Liver (tissue), 9 donors: Measurements from ENCODE around the gene SGMS1. TPM values are rescaled to one million over a fixed set of nuclear protein-coding genes. Genes with fewer than 3 reads are reported as not detected.
"Not testable (repeated sequence)": the region's sequence is repeated elsewhere in the genome, so short reads cannot be mapped to it uniquely, and the experiment has no call there.

Experiments used
- DNase-seq: peaks from one replicate; pipeline ENCODE4 v3.0.0-alpha.2; 2017; ENCODE audit warnings: low spot score
- H3K27ac ChIP-seq, 2 donors: one replicate each; pipeline ENCODE4 v1.7.0; 2013; ENCODE audit warnings: inconsistent platforms in 2 of 2, low read length in 2 of 2, control low read depth in 1 of 2, low read depth in 1 of 2, mild to moderate bottlenecking in 1 of 2
- H3K27me3 ChIP-seq, 4 donors: one replicate each; pipeline versions ENCODE4 v1.6.1 to v1.7.0; 2013; ENCODE audit warnings: low read length in 3 of 4, inconsistent platforms in 1 of 4, mild to moderate bottlenecking in 1 of 4, moderate library complexity in 1 of 4; ENCODE audit not compliant: control insufficient read depth in 4 of 4, insufficient read depth in 4 of 4
- H3K36me3 ChIP-seq, 4 donors: one replicate each; pipeline versions ENCODE4 v1.6.1 to v1.7.0; 2013; ENCODE audit warnings: low read length in 3 of 4, mild to moderate bottlenecking in 3 of 4, low read depth in 1 of 4, moderate library complexity in 1 of 4; ENCODE audit not compliant: control insufficient read depth in 4 of 4, insufficient read depth in 3 of 4
- H3K4me1 ChIP-seq, 4 donors: one replicate each; pipeline versions ENCODE4 v1.6.1 to v1.7.0; 2013; ENCODE audit warnings: low read length in 3 of 4, mild to moderate bottlenecking in 3 of 4, moderate library complexity in 1 of 4; ENCODE audit not compliant: control insufficient read depth in 4 of 4, insufficient read depth in 4 of 4
- H3K4me3 ChIP-seq, 3 donors: one replicate each; pipeline versions ENCODE4 v1.6.1 to v1.7.0; 2013; ENCODE audit warnings: low read length in 3 of 3, control low read depth in 1 of 3, low read depth in 1 of 3, mild to moderate bottlenecking in 1 of 3
- H3K9ac ChIP-seq, 2 donors: one replicate each; pipeline ENCODE4 v1.7.0; 2013; ENCODE audit warnings: low read length in 2 of 2, mild to moderate bottlenecking in 2 of 2, moderate library complexity in 2 of 2, control low read depth in 1 of 2, low read depth in 1 of 2
- H3K9me3 ChIP-seq, 4 donors: one replicate each; pipeline versions ENCODE4 v1.6.1 to v1.7.0; 2013; ENCODE audit warnings: low read length in 3 of 4; ENCODE audit not compliant: control insufficient read depth in 4 of 4
- FOXA1 ChIP-seq: IDR thresholded peaks from 2 replicates; pipeline ENCODE4 v1.6.1; 2016; ENCODE audit warnings: antibody characterized with exemption
- FOXA2 ChIP-seq: IDR thresholded peaks from 2 replicates; pipeline ENCODE4 v1.6.1; 2016; ENCODE audit warnings: antibody characterized with exemption
- GABPA ChIP-seq, 2 donors: IDR thresholded peaks in 1 of 2; conservative IDR thresholded peaks in 1 of 2; 2 replicates each; pipeline ENCODE4 v1.6.1; 2016; ENCODE audit warnings: antibody characterized with exemption in 2 of 2, mild to moderate bottlenecking in 1 of 2, moderate library complexity in 1 of 2
- HNF4A ChIP-seq, 2 donors: conservative IDR thresholded peaks; 2 replicates each; pipeline ENCODE4 v1.6.1; 2016; ENCODE audit warnings: antibody characterized with exemption in 2 of 2, mild to moderate bottlenecking in 2 of 2
- NR2F2 ChIP-seq: IDR thresholded peaks from 2 replicates; pipeline ENCODE4 v1.6.1; 2016; ENCODE audit warnings: antibody characterized with exemption
- RXRA ChIP-seq, 2 donors: IDR thresholded peaks; 2 replicates each; pipeline ENCODE4 v1.6.1; 2017 to 2018; ENCODE audit warnings: antibody characterized with exemption in 2 of 2, mild to moderate bottlenecking in 1 of 2
- TAF1 ChIP-seq: conservative IDR thresholded peaks from 2 replicates; pipeline ENCODE4 v1.6.1; 2016; ENCODE audit warnings: antibody characterized with exemption, mild to moderate bottlenecking
- YY1 ChIP-seq: IDR thresholded peaks from 2 replicates; pipeline ENCODE4 v1.6.1; 2016; ENCODE audit warnings: antibody characterized with exemption, mild to moderate bottlenecking
- WGBS: extraction: QIAGEN DNeasy Blood & Tissue Kit; methylation state at CpG from one replicate; pipeline ENCODE4 v1.1.7; 2013; 5-methylcytosine and 5-hydroxymethylcytosine counted together
- polyA plus RNA-seq, 2 donors: library from polyadenylated mRNA; stranded (reverse) in 1 of 2; unstranded in 1 of 2; fragments of 200-250 nt in 1 of 2; fragments of >200 nt in 1 of 2; fragmentation: Nextera tagmentation in 1 of 2; extraction: Ambion mirVana in 1 of 2; gene quantifications; one replicate each; pipeline versions ENCODE4 v1.2.1 to v1.2.3, GENCODE V29; 2013 to 2015
- total RNA-seq, 2 donors: library from RNA; depleted of rRNA; stranded (reverse); fragments of >200 nt; gene quantifications; one replicate each; pipeline ENCODE4 v1.2.3, GENCODE V29; 2014
- TF ChIP-seq, protein P1 (sequence below): fragments of 150-350 bp; IDR thresholded peaks from 2 replicates; pipeline ENCODE4 v1.5.1; 2017; ENCODE audit warnings: improper control_type of control experiment, low read depth, low read length; ENCODE audit not compliant: missing input control
- donor health status: healthy.
- donor health status: healthy.
- donor health status: healthy.
- donor health status: healthy.
- donor health status: healthy.

Gene SGMS1
- total and polyA plus RNA-seq, 4 donors: 6.8 to 98.2 (median 21.1) TPM

DNA sequence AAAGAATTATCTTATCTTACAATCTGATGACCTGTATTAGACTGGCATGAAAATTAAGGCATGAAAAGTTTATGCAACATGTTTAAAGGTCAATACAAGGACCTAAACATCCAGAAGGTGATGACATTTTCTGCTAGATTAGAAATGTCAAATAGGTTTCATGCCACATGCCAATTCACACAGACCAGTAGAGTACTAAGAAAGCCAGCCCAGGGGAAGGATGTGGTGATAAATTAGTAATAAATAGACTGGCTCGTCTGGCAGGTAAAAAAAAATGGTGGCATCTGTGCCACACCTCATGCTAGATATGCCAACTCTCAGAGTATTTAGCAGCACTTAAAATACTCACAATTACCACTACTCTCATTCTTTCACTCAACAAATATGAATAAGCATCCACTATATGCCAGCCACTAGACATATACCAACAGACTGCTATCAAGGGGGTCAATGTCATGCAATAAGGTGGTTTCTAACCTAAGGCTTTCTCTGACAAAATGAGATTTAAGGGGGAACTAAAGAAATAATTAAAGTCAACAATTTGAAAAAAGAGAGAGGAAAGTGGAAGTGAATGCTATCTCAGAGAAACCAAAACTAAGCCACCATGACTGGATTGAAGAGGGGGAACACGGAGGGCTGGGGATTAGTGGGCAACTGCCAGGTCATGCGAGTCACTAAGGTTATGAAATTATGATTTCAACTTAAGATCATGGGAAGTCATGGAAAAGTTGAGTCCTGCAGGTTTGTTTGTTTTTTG lies 83.5 kb downstream of the SGMS1 start:
- Histone ChIP-seq H3K27ac (no peak overlapping the region), H3K9ac (no peak overlapping the region), H3K9me3 (no peaks in the 10 kb centered on the region), H3K4me1 (peaks cover 0 to 7% (median 3%) of the 10 kb centered on the region in 4 donors), H3K4me3 (no peak overlapping the region), H3K36me3 (no peaks in the 10 kb centered on the region), H3K27me3 (no peaks in the 10 kb centered on the region)
- no peak for DNase-seq
- peak; percentile 16 to 36 for TF ChIP-seq HNF4A (conservative IDR thresholded peaks at IDR 0.05)
- no peak for TF ChIP-seq TAF1
- no peak for TF ChIP-seq FOXA2
- 73% methylated on average over 3 of the region's 3 CpGs for WGBS

DNA sequence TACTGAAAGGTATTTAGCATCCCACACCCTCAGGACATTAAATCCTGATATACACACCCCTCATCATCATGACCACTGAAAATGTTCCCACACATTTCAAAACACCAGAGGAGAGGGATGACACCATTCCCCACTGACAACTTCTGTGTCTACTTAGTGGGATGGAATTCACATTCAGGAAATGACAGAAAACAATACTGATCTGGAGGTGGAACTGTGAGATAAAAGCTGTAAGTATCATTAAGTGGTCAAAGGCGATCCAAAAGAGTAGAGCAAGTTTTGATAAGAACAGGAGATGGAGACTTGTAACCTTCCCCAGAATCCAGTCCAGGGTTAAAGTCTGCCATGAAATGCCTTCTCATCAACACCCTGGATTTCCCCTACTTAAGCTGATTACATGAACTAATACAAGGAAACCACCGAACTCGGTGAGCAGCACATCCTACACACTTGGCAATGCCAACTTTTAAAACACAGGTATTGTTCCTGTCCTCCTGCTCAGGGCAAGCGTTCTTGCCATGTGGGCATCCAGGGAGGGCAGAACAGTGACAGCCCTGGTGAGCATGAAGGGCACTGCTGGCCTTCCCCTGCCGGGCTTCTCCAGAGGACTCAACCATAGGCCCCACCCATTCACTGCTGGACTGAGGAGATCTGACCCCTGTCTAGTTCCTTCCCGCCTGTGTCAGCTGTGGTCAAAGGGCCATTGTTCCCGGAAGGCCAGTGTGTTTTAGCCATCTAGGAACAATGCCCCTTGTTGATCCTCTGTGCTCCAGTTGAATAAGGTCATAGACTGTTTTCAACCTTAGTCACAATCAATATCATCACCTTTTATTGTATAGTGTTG lies 85.0 kb downstream of the SGMS1 start:
- H3K9ac ChIP-seq: no peak overlapping the region
- peaks cover 0 to 7% (median 3%) of the 10 kb centered on the region in 4 donors for H3K4me1 ChIP-seq
- no peaks in the 10 kb centered on the region for H3K36me3 ChIP-seq
- H3K9me3 ChIP-seq: no peaks in the 10 kb centered on the region
- DNase-seq: no peak
- WGBS: 66% methylated on average over 7 of the region's 7 CpGs
- no peaks in the 10 kb centered on the region for H3K27me3 ChIP-seq
- TF ChIP-seq NR2F2: peak; percentile 98
- TF ChIP-seq, protein P1, sequence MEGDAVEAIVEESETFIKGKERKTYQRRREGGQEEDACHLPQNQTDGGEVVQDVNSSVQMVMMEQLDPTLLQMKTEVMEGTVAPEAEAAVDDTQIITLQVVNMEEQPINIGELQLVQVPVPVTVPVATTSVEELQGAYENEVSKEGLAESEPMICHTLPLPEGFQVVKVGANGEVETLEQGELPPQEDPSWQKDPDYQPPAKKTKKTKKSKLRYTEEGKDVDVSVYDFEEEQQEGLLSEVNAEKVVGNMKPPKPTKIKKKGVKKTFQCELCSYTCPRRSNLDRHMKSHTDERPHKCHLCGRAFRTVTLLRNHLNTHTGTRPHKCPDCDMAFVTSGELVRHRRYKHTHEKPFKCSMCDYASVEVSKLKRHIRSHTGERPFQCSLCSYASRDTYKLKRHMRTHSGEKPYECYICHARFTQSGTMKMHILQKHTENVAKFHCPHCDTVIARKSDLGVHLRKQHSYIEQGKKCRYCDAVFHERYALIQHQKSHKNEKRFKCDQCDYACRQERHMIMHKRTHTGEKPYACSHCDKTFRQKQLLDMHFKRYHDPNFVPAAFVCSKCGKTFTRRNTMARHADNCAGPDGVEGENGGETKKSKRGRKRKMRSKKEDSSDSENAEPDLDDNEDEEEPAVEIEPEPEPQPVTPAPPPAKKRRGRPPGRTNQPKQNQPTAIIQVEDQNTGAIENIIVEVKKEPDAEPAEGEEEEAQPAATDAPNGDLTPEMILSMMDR: no peak
- peak overlapping the region in 1 of 2 donors; percentile 27 for H3K27ac ChIP-seq
- H3K4me3 ChIP-seq: no peak overlapping the region

DNA sequence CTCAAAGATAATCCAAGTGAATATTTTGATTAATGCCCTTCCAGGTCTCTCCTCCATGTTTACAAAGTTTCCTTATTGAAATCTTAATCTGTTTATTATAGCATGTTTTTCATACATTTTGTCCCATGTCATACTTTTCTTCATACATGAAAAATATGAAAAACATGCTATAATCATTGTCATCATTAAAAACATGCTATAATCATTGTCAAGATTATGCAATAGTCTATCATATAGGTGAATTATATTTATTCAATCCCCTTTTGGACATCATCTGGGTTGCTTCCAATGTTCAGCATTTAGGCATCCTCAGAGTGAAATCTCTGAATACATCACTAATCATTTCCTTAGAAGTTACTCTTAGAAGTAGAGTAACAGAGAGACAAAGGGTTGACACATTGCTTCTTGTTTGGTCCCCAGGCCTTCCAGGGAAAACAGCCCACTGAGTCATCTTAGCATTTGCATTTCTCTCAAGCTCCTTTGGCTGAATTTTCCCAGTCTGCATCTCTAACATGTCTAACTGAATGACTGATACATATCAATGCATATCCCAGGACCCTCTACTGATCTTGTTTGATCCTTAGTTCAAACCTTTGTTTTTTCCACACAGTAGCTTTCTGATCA lies 87.0 kb downstream of the SGMS1 start:
- Histone ChIP-seq H3K36me3 (no peaks in the 10 kb centered on the region), H3K9ac (no peak overlapping the region), H3K27me3 (no peaks in the 10 kb centered on the region), H3K27ac (no peak overlapping the region), H3K9me3 (no peaks in the 10 kb centered on the region), H3K4me1 (peaks cover 0 to 7% (median 2%) of the 10 kb centered on the region in 4 donors), H3K4me3 (no peak overlapping the region)
- no peak for DNase-seq
- TF ChIP-seq NR2F2: no peak
- no peak for TF ChIP-seq HNF4A (conservative IDR thresholded peaks at IDR 0.05)
- no peak for TF ChIP-seq RXRA (IDR thresholded peaks at IDR 0.05)
- TF ChIP-seq FOXA1: no peak
- TF ChIP-seq FOXA2: no peak
- TF ChIP-seq GABPA (IDR thresholded peaks at IDR 0.05 in 1 of 2, conservative IDR thresholded peaks at IDR 0.05 in 1 of 2): no peak
- no peak for TF ChIP-seq YY1

DNA sequence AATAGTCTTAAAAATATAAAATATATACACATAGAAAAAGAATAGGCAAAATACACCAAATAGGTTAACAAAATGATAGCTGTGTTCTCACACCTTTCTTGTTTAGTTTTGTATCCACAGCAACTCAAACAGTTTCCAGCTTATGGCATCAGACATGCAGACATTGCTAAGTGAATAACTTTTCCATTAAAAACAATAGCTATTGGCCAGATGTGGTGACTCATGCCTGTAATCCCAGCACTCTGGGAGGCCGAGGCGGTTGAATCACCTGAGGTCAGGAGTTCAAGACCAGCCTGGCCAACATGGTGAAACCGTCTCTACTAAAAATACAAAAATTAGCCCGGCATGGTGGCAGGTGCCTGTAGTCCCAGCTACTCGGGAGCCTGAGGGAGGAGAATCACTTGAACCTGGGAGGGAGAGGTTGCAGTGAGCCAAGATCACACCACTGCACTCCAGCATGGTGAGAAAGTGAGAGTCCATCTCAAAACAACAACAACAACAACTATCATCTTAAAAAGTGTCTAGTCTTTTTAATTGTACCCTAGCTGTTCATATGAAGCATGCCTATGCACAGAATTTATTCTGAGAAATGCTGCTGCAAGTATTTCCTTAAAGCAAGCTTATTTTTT lies 88.9 kb downstream of the SGMS1 start:
- H3K27ac ChIP-seq, H3K4me1 ChIP-seq, H3K9me3 ChIP-seq, H3K4me3 ChIP-seq, H3K36me3 ChIP-seq, DNase-seq, H3K9ac ChIP-seq, H3K27me3 ChIP-seq: not testable (repeated sequence)
- 90% methylated on average over 5 of the region's 5 CpGs for WGBS
